Upper lobe of left lung (tissue), 4 donors: ENCODE measurements around the gene OSBPL3.

Source experiments
- EP300 ChIP-seq, 4 donors: sonication (generic); formaldehyde crosslinking; IDR thresholded peaks; one replicate each; pipeline ENCODE4 v1.5.1; 2017; ENCODE audit warnings: antibody characterized with exemption in 4 of 4, control low read depth in 2 of 4
- POLR2A ChIP-seq, 4 donors: fragments of 450-650 bp; IDR thresholded peaks; one replicate each; pipeline ENCODE4 v1.5.1; 2016 to 2017; ENCODE audit warnings: antibody characterized with exemption in 4 of 4, mild to moderate bottlenecking in 2 of 4
- POLR2AphosphoS5 ChIP-seq, 2 donors: sonication (generic); formaldehyde crosslinking; IDR thresholded peaks; one replicate each; pipeline ENCODE4 v1.5.1; 2017; ENCODE audit warnings: antibody characterized with exemption in 2 of 2
- TF ChIP-seq, protein P1 (sequence below), 6 experiments: fragments of 450-650 bp in 4 of 6; fragments of 200-600 bp in 2 of 6; sonication (generic) in 2 of 6; IDR thresholded peaks; one replicate each; pipeline ENCODE4 v1.5.1; 2016 to 2019; ENCODE audit warnings: antibody characterized with exemption in 6 of 6

DNA sequence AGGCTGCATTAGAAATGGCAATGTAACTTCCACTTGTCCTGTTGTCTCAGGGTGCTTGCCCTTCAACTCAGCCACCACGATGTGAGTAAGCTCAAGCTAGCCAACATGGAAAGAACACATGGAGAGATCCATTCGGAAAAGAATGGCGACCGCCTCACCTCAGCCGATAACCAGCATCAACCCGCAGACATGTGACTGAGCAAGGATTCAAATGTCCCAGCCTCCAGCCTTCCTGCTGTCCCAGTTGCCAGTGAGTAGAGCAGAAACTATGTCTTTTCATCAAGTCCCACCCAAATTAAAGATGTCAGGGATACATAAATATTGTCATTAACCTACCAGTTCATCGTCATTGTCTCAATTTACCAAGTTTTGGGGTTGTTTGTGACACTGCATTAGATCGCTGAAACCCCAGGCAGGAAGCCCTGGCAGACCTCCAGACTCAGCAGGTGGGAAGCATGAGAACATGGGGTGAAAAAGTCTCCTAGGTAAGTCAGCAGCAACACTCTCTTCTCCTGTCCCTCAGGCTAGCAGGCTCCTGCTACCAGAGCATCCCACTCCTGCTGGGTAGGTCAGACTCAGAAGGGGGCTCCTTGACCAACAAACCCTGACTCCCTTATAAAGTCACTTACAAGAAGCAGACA is 67.0 kb downstream of the OSBPL3 start:
- TF ChIP-seq, protein P1, sequence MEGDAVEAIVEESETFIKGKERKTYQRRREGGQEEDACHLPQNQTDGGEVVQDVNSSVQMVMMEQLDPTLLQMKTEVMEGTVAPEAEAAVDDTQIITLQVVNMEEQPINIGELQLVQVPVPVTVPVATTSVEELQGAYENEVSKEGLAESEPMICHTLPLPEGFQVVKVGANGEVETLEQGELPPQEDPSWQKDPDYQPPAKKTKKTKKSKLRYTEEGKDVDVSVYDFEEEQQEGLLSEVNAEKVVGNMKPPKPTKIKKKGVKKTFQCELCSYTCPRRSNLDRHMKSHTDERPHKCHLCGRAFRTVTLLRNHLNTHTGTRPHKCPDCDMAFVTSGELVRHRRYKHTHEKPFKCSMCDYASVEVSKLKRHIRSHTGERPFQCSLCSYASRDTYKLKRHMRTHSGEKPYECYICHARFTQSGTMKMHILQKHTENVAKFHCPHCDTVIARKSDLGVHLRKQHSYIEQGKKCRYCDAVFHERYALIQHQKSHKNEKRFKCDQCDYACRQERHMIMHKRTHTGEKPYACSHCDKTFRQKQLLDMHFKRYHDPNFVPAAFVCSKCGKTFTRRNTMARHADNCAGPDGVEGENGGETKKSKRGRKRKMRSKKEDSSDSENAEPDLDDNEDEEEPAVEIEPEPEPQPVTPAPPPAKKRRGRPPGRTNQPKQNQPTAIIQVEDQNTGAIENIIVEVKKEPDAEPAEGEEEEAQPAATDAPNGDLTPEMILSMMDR (IDR thresholded peaks at IDR 0.05) = no peak
- TF ChIP-seq POLR2A (IDR thresholded peaks at IDR 0.05) (no peak), POLR2AphosphoS5 (IDR thresholded peaks at IDR 0.05) (no peak), EP300 (IDR thresholded peaks at IDR 0.05) (no peak)
